ENCODE data around the gene SFPQ. TPM values are rescaled to one million over a fixed set of nuclear protein-coding genes. Genes with fewer than 3 reads are reported as not detected.
"Not testable (repeated sequence)": the region's sequence is repeated elsewhere in the genome, so short reads cannot be mapped to it uniquely, and the experiment has no call there.

The SFPQ gene
- total RNA-seq, 2 experiments from 2014 or later: 423 to 440 TPM

DNA sequence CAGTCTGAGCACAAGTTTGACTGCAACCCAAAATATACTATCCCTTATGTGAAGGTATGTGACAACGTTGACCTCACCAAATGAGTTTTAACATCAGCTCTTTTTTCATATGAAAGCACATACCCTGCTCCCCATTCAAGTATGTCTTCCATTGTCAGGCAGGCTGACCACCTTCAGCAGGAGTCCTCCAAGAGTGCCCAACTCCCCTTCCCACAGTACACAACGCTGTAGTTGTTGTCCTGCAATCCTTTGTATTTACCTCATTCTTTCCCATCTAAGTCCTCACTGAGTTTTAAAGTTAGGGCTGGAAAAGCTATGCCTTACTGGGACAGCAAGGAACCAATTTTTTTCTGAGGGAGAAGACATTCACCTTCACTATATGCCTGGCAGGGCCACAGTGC, 14.7 kb downstream of the SFPQ start:
- peaks cover 47% of the 10 kb centered on the region for H3K4me1 Mint-ChIP-seq
- no peak overlapping the region for H3K4me3 Mint-ChIP-seq
- H3K9me3 Mint-ChIP-seq: no peaks in the 10 kb centered on the region
- no peak for DNase-seq
- peaks cover 56% of the 10 kb centered on the region for H3K36me3 Mint-ChIP-seq
- no peaks in the 10 kb centered on the region for H3K27me3 Mint-ChIP-seq
- H3K27ac Mint-ChIP-seq: peak overlapping the region; percentile 68

DNA sequence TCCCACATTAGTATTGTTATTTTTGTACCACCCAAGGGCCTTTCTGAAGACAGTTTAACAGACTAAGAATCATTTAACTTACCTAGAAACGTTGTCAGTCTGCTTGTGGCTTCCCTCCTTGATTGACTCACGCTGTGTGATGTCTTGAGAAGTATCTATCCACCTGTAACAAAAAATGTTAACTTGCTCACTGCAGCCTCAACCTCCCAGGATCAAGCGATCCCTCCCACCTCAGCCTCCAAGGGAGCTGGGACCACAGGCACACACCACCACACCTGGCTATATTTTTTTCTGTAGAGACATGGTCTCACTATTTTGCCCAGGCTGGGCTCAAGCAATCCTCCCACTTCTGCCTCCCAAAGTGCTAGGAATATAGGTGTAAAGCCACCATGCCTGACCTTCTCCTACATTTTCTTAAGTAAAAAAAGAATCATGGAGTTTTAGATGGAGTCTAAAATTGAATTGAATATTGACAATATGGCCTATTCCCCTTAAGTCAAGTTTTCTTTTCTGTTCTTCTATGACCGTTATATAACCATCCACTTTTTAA, 15.6 kb downstream of the SFPQ start:
- Mint-ChIP-seq H3K27ac (no peak overlapping the region), H3K4me3 (no peak overlapping the region), H3K27me3 (no peaks in the 10 kb centered on the region), H3K4me1 (peaks cover 38% of the 10 kb centered on the region), H3K9me3 (no peaks in the 10 kb centered on the region), H3K36me3 (peaks cover 46% of the 10 kb centered on the region)
- no peak for DNase-seq

DNA sequence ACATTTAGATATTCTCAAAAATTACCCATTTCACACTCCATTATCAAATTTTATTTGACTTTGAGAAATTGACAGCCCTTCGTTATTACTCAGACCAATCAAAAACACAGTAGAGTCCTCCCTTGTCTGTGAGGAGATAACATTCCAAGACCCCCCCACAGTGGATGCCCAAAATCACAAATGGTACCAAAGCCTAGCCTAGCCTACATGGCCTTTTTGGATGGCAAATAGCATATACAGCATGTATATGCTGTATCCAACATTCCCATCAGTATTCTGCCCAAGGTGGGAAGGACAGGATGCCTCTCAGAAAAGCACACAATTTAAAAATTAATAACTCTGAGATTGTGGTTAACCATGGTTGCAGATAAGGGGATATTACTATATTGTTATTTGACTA, 17.3 kb downstream of the SFPQ start:
- no peaks in the 10 kb centered on the region for H3K9me3 Mint-ChIP-seq
- no peak overlapping the region for H3K27ac Mint-ChIP-seq
- H3K27me3 Mint-ChIP-seq: no peaks in the 10 kb centered on the region
- H3K4me1 Mint-ChIP-seq: peaks cover 21% of the 10 kb centered on the region
- no peak for DNase-seq
- H3K36me3 Mint-ChIP-seq: peaks cover 34% of the 10 kb centered on the region
- H3K4me3 Mint-ChIP-seq: no peak overlapping the region

DNA sequence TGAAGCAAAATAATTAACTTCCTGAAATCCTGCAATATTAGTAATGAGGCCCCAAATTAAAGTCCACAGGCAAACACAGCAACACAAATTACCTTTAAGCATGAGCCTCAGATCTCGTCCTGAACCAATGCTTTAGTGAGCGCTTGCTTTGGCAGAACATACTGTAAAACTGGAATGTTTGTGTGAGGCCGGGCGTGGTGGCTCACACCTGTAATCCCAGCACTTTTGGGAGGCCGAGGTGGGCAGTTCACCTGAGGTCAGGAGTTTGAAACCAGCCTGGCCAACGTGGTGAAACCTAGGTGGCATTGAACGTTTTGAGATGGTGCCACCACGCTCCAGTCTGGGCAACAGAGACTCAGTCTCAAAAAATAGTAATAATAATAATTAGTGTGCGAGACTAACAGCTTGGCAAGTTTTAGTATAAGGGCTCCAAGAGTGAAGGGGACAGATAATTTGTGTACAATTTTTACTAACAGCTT, 17.8 kb downstream of the SFPQ start:
- H3K4me1 Mint-ChIP-seq: peaks cover 17% of the 10 kb centered on the region
- H3K36me3 Mint-ChIP-seq: peaks cover 30% of the 10 kb centered on the region
- no peak for DNase-seq
- H3K4me3 Mint-ChIP-seq: no peak overlapping the region
- H3K27ac Mint-ChIP-seq: no peak overlapping the region
- H3K9me3 Mint-ChIP-seq: no peaks in the 10 kb centered on the region
- no peaks in the 10 kb centered on the region for H3K27me3 Mint-ChIP-seq

DNA sequence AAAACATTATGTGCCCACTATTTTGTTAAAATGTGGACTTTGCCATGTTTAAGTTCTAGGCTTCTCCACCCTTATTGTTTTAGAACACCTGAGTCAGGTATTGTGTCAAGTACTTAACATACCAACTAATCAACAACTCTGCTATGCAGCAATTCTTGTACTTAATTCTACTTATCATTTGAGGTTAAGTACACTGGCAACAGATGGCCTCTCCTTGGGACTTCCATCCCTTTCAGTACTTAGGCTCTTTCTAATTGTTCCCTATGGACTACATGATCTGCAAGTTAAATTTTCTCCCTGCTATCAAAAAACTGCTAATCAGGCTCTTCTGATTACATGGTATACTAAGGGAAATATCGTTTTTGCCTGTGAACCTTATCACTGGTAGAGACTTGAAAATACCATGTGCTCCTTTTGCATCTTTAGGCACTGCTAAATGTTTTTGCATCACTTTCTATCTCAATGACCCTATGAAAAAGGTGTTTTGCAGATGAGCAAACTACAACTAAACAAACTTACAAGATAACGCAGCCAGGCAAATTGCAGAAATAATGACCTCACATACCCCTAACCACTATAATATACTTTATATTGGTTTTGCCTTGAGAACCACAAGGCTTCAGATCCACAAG, 18.9 kb downstream of the SFPQ start:
- peak overlapping the region; percentile 30 for H3K27ac Mint-ChIP-seq
- H3K4me3 Mint-ChIP-seq: no peak overlapping the region
- no peak for DNase-seq
- peaks cover 10% of the 10 kb centered on the region for H3K4me1 Mint-ChIP-seq
- H3K36me3 Mint-ChIP-seq: peaks cover 26% of the 10 kb centered on the region
- H3K27me3 Mint-ChIP-seq: no peaks in the 10 kb centered on the region
- no peaks in the 10 kb centered on the region for H3K9me3 Mint-ChIP-seq

DNA sequence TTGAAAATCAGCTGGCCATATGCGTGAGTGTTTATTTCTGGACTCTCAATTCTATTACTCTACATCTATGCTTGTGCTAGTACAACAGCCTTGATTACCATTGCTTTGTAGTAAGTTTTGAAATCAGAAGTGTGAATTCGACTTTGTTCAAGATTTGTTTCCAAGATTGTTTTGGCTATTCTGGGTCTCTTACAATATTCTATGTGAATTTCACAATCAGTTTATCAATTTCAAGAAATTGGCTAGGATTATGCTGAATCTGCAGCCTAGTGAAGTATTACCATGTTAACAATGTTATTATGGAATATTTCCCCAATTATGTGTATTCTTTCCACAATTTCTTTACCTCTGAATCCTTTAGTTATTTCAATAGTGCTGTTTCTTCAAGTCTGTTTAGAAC, 19.5 kb downstream of the SFPQ start:
- Mint-ChIP-seq H3K9me3 (no peaks in the 10 kb centered on the region), H3K27me3 (no peaks in the 10 kb centered on the region), H3K27ac (no peak overlapping the region), H3K4me1 (peaks cover 10% of the 10 kb centered on the region), H3K36me3 (peaks cover 23% of the 10 kb centered on the region), H3K4me3 (no peak overlapping the region)
- DNase-seq: no peak

DNA sequence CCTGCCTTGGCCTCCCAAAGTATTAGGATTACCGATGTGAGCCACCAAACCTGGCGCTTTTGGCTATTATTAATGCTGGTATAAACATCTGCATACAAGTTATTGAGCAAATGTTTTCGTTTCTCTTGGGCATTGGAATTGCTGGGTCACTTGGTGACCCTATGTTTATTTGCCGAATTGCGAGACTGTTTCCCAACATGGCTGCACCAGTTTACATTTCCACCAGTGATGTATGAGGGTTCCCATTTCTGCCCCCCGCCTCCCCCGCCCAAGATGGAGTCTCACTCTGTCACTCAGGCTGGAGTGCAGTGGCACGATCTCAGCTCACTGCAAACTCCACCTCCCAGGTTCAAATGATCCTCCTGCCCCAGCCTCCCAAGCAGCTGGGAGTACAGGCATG, 20.9 kb downstream of the SFPQ start:
- H3K27ac Mint-ChIP-seq: no peak overlapping the region
- no peaks in the 10 kb centered on the region for H3K27me3 Mint-ChIP-seq
- no peak overlapping the region for H3K4me3 Mint-ChIP-seq
- H3K36me3 Mint-ChIP-seq: peaks cover 12% of the 10 kb centered on the region
- DNase-seq: no peak
- no peaks in the 10 kb centered on the region for H3K9me3 Mint-ChIP-seq
- H3K4me1 Mint-ChIP-seq: peaks cover 3% of the 10 kb centered on the region

DNA sequence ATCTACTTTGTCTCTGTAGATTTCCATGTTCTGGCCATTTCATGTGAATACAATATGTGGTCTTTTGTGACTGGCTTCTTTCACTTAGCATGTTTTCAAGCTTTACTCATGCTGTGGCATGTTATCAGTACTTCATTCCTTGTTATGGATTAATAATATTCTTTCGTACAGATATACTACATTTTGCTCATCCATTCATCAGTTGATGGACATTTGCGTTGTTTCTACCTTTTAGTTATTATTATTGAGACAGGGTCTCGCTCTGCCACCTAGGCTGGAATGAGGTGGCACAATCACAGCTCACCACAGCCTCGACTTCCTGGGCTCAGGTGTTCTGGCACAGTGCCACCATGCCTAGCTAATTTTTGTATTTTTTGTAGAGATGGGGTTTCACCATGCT, 21.4 kb downstream of the SFPQ start:
- Mint-ChIP-seq H3K4me1 (peaks cover 3% of the 10 kb centered on the region), H3K9me3 (no peaks in the 10 kb centered on the region), H3K27ac (no peak overlapping the region), H3K36me3 (peaks cover 12% of the 10 kb centered on the region), H3K27me3 (no peaks in the 10 kb centered on the region), H3K4me3 (no peak overlapping the region)
- DNase-seq: no peak

DNA sequence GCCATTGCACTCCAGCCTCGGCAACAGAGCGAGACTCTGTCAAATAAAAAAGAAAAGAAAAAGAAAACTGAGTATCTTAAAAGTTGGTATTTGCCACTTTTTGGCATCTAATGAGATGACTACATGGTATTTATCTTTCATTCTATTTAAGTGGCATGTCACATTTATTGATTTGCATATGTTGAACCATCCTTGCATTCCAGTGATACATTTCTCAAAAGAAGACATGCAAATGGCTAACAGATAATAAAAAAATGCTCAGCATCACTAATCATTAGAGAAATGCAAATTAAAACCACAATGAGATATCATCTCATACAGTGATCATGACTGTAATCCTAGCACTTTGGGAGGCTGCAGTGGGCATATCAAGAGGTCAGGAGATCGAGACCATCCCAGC, 28.1 kb downstream of the SFPQ start:
- Mint-ChIP-seq H3K36me3 (no peaks in the 10 kb centered on the region), H3K4me3 (no peak overlapping the region), H3K27me3 (no peaks in the 10 kb centered on the region), H3K27ac (no peak overlapping the region), H3K9me3 (peaks cover 9% of the 10 kb centered on the region), H3K4me1 (no peaks in the 10 kb centered on the region)
- DNase-seq: no peak

DNA sequence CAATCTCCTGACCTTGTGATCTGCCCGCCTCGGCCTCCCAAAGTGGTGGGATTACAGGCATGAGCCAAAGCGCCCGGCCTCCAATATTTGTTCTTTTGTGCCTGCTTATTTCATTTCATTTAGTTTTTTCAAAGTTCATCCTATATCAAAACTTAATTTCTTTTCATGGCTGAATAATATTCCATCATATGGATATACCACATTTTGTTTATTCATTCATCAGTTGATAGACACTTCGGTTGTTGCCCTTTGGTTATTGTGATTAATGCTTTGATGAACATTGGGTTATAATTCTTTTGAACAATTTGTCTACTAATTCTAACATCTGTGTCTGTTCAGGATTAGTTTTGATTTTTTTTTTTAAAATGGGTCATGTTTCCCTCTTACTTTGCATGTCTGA, 41.7 kb downstream of the SFPQ start:
- no peak overlapping the region for H3K27ac Mint-ChIP-seq
- H3K36me3 Mint-ChIP-seq: no peaks in the 10 kb centered on the region
- H3K27me3 Mint-ChIP-seq: no peaks in the 10 kb centered on the region
- peaks cover 5% of the 10 kb centered on the region for H3K4me1 Mint-ChIP-seq
- H3K4me3 Mint-ChIP-seq: no peak overlapping the region
- DNase-seq: no peak
- peaks cover 4% of the 10 kb centered on the region for H3K9me3 Mint-ChIP-seq

DNA sequence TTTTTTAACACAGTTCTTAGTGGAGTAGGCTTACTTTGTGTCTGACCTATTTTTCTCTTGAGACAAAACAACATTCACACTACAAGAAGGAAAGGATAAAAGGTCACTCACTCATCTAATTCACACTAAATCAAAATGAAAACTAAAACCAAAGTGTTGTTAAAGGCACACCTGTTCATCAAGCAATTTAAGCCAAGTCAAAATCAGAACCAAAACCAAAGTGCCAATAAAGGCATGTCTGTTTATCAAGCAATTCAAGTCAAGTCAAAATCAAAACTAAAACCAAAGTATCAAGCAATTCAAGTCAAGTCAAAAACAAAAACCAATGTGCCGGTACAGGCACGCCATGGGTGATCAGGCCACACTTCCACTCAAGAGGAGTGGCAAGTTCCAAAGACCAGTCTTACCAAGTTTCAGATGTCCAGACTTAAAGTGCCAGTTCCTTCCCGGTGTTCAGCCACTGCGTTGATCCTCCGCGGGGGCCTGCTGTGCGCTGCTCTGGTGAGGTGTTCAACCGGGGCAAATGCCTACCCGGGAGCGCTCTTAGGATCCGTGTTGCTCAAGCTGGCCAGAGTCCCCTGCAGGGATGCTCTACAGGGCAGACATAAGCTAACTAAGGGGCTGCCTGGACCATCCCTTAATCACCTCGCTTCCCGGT, 46.9 kb downstream of the SFPQ start:
- not testable (repeated sequence) for H3K27ac Mint-ChIP-seq, DNase-seq, H3K36me3 Mint-ChIP-seq, H3K4me3 Mint-ChIP-seq, H3K4me1 Mint-ChIP-seq, H3K9me3 Mint-ChIP-seq, H3K27me3 Mint-ChIP-seq

DNA sequence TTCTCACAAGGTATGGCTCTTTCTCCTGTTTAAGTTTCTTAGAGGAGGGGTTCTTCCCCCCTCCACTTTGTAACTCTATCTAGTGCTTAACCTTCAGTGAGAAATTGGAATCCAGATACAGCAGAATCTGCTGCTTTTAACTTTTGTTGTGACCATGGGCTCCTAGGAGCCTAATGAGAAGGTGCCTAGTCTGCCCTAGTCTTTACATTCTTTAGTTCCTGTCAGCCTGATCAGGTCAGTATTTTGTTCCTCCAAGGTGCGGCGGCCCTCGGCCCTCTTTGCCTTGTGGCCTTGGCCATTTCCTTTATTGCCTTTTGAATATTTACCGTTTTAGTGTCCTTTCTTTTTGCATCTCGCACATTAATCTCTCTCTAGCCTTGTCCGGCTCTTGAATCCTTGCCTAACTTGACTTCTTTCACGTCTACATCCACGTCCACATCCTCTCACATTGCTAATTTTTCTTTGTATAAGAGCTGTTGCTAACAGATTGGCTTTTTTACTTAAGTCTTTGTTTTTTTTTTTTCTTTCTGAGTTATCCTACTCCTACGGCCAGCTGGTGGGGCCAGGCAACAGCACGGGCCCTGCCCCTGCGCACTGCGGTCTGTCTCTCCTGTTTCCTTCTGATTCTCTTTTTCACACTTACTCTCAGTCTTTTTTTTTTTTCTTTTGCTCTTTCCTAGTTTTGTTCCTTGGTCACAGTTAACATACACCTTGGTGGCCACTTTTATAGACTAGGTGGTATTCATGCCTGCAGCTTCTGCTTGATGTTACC, 49.0 kb downstream of the SFPQ start:
- no peak overlapping the region for H3K27ac Mint-ChIP-seq
- H3K9me3 Mint-ChIP-seq: no peaks in the 10 kb centered on the region
- H3K27me3 Mint-ChIP-seq: peaks cover 3% of the 10 kb centered on the region
- H3K4me1 Mint-ChIP-seq: peaks cover 8% of the 10 kb centered on the region
- no peak overlapping the region for H3K4me3 Mint-ChIP-seq
- DNase-seq: no peak
- no peaks in the 10 kb centered on the region for H3K36me3 Mint-ChIP-seq

DNA sequence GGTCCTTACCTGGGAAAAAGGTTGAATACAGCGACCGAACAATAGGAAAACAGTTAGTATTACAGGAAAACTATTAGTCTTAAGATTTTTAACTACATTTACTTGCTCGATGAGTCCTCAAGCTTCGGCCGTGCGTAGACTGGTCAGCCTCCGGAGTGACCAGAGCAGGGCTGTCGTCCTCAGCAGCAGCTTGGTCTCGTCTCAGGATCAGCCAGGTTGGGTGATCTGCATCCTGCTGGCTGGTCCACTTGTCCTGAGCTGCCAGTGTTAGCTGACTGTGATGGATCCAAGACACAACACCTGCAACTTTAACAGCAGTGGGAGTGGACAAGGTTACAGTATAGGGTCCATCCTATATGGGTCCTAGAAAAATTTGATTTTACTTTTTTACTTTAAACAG, 50.2 kb downstream of the SFPQ start:
- H3K36me3 Mint-ChIP-seq, H3K27me3 Mint-ChIP-seq, H3K4me3 Mint-ChIP-seq: not testable (repeated sequence)

DNA sequence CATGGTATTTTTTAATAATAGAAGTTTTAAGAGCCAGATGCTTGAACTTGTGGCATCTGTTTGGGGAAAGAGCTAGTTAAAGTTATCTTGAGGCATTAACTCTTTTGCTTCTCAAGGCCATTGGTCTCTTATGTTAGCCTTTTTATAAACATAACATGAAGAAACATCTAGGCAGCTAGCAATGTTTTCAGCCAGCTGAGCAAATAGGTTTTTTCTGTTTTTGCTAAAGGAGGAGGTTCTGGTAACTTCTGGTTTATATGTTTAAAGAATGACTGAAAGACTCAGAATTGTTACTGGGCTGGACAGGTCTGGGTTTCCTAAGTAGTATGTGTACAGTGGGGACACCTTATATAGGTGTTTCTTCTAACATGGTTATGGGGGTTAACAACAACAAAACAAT, 50.7 kb downstream of the SFPQ start:
- H3K27me3 Mint-ChIP-seq, DNase-seq, H3K4me3 Mint-ChIP-seq, H3K27ac Mint-ChIP-seq, H3K9me3 Mint-ChIP-seq, H3K36me3 Mint-ChIP-seq, H3K4me1 Mint-ChIP-seq: not testable (repeated sequence)

More for the DNA sequence above, 50.2 kb downstream of the SFPQ start:
- not testable (repeated sequence) for H3K9me3 Mint-ChIP-seq, DNase-seq, H3K27ac Mint-ChIP-seq, H3K4me1 Mint-ChIP-seq

DNA sequence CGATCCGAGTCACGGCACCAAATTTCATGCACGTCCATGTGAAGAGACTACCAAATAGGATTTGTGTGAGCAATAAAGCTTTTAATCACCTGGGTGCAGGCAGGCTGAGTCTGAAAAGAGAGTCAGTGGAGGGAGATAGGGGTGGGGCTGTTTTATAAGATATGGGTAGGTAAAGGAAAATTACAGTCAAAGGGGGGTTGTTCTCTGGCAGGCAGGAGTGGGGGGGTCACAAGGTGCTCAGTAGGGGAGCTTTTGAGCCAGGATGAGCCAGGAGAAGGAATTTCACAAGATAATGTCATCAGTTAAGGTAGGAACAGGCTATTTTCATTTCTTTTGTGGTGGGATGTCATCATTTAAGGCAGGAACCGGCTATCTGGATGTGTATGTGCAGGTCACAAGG, 55.4 kb downstream of the SFPQ start:
- not testable (repeated sequence) for DNase-seq, H3K27me3 Mint-ChIP-seq, H3K27ac Mint-ChIP-seq, H3K4me3 Mint-ChIP-seq, H3K36me3 Mint-ChIP-seq, H3K9me3 Mint-ChIP-seq, H3K4me1 Mint-ChIP-seq

Measured in activated naive CD8-positive, alpha-beta T cell treated with anti-CD3 and anti-CD28 coated beads for 36 hours (primary cell).